Stimulated activated CD8-positive, alpha-beta memory T cell treated with anti-CD3 and anti-CD28 coated beads, Interleukin-15, amount 100 ng/mL, for 48 hours (primary cell): ENCODE results near the gene FCHSD2.
"Not testable (repeated sequence)": the region's sequence is repeated elsewhere in the genome, so short reads cannot be mapped to it uniquely, and the experiment has no call there.

ENCODE experiments used
- DNase-seq, 2 donors: peaks; one replicate each; pipeline ENCODE4 v3.0.0-alpha.2; 2020; ENCODE audit warnings: low read depth in 2 of 2

Gene FCHSD2

GRCh38 chr11:72929256-72929655 lies 212.9 kb downstream of the FCHSD2 start:
- no peak for DNase-seq

DNA sequence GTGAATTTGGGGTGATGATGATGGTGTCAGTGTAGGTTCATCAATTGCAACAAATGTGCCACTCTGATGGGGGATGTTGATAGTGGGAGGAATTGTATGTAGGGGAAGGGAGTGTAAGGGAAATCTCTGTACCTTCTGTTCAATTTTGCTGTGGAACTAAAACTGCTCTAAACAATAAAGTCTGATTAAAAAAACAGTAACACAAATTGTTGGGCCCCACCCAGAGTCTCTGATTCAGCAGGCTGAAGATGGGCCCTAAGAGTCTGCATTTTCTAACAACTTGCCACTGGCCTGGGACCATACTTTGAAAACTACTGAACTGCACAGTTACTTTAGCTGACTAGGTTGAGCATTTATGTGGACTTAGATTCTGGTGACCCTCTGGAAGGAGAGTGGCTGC lies 214.7 kb downstream of the FCHSD2 start:
- no peak for DNase-seq

DNA sequence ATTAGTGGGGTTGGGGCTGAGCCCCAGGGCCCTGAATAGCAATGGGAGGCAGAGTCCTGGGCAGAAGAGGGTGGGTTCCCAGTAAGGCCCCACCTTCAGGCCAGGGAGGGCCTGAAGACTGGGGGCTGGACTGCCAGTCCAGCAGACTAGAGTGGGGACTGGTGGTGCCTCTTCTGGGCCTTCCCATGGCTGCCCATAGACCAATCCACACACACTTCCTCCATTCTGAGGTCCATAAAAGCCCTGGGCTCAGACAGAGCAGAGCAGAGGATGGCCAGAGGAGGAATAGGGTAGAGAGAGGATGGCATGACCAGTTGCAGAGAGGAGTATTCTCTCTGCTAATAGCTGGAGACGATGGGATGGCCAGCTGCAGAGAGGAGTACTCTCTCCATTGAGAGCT lies 216.0 kb downstream of the FCHSD2 start:
- no peak for DNase-seq

DNA sequence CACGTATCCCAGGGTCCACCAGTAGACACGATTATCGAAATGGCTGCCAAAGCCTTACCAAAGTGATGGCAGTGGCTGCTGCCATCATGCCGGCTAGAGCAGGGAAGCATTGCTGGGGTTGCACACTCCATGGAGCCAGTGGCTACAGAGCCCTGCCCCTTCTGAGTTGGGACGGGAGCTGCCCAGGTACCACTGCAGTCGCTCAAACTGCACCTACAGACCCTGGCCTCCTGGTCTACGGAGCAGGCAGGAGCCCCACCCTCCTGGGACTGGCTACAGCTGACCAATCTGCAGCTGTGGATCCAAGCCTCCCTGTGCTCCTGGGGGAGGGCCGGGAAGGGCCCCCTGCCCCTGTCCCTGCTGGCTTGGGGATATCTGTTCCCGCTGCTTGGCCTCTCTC lies 216.5 kb downstream of the FCHSD2 start:
- no peak for DNase-seq

GRCh38 chr11:72924568-72925190 lies 217.4 kb downstream of the FCHSD2 start:
- DNase-seq, result no peak

DNA sequence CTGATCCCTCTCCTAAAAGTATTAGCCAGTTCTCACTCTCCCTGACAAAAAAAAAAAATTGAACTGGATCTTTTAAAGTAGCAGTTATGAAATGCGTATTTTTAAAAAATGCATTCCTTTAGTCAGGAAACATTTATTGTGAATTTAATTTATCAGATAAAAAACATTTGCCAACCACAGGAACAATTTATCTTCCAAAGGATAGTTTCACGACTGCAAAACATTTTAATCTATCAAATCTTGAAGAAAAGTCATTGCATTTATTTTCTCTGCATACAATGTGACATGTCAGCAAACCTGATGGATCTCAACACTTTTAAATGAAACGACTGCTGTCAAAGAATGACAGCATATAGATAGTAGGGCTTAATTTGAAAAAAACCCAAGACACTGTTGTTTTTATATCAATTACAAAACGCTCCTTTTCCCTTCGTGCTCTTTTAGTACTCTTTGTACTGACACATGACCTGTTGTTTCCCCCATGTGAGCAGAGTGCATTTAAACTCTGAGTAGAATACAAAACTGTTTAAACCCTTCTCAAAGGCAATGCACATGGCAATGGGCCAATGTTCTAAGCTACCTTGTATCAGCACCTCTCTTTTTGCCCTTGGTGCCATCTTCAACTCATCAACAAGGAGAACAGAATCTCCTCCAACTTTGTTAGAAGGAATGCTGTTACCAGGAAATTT lies 220.9 kb downstream of the FCHSD2 start:
- DNase-seq, result no peak

DNA sequence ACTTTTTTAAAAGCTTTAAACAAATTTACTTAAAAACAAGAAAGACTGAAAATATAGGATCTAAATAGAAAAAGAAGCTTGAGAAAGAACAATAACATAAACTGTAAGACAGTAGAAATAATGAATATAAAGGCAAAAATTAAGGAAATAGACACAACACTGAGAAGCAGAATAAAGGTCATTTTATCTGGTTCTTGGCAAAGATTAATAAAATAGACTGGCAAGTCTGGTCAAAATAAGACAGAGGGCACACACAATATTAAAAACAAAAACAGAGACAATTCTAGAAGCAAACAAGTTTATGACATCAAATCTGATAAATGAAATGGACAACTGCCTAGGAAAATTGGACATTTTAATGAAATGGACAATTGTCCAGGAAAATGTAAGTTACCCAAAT lies 222.1 kb downstream of the FCHSD2 start:
- no peak for DNase-seq

- DNase-seq, result no peak
These were observed 223.3 kb downstream of the FCHSD2 start for GRCh38 chr11:72918851-72919250.

- DNase-seq, result no peak
These were observed 229.9 kb downstream of the FCHSD2 start for GRCh38 chr11:72912253-72912652.

DNA sequence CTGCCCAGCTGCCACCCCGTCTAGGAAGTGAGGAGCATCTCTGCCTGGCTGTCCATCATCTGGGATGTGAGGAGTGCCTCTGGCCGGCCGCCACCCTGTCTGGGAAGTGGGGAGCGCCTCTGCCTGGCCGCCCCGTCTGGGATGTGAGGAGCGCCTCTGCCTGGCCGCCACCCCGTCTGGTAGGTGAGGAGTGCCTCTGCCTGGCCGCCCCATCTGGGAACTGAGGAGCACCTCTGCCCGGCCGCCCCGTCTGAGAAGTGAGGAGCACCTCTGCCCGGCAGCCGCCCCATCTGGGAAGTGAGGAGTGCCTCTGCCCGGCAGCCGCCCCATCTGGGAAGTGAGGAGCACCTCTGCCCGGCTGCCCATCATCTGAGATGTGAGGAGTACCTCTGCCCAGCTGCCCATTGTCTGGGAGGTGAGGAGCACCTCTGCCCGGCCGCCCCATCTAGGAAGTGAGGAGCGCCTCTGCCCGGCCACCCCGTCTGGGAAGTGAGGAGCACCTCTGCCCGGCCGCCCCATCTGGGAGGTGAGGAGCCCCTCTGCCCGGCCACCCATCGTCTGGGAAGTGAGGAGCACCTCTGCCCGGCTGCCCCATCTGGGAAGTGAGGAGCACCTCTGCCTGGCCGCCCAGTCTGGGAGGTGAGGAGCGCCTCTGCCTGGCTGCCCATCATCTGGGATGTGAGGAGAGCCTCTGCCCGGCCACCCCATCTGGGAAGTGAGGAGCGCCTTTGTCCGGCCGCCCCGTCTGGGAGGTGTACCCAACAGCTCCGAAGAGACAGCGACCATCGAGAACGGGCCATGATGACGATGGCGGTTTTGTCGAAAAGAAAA lies 232.3 kb downstream of the FCHSD2 start:
- not testable (repeated sequence) for DNase-seq

DNA sequence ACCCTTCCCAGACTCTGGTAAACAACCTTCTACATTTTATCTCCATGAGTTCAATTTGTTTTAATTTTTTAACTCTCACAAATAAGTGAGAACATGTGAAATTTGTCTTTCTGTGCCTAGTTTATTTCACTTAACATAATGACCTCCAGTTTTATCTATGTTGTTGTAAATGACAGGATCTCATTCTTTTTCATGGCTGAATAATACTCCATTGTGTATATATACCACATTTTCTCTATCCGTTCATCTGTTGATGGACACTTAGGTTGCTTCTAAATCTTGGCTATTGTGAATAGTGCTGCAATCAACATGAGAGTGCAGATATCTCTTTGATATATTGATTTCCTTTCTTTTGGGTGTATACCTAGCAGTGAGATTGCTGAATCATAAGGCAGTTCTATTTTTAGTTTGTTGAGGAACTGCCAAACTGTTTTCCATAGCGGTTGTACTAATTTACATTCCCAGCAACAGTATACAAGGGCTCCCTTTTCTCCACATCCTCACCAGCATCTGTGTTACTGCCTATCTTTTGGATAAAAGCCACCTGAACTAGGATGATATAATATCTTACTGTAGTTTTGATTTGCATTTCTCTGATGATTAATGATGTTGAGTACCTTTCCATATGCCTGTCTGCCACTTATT lies 234.0 kb downstream of the FCHSD2 start:
- no peak for DNase-seq

- no peak for DNase-seq
These were observed 238.1 kb downstream of the FCHSD2 start for GRCh38 chr11:72904016-72904415.

DNA sequence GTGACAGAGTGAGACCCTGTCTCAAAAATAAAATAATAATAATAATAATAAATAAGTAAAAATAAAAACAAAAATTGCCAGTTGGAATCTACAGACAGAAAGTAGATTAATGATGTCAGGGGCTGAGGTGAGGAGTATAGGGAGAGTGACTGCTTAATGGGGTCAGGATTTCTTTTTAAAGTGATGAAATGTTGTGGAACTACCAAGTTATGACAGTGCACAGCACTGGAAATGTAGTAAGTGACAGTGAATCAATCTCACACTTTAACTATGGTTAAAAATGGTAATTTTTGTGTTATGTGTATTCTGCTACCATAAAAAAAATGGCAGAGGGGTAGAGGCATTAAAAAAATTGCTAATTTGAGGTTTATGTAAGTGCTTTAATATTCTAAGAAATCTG lies 240.7 kb downstream of the FCHSD2 start:
- no peak for DNase-seq

GRCh38 chr11:72900013-72900412 lies 242.1 kb downstream of the FCHSD2 start:
- DNase-seq, result no peak

DNA sequence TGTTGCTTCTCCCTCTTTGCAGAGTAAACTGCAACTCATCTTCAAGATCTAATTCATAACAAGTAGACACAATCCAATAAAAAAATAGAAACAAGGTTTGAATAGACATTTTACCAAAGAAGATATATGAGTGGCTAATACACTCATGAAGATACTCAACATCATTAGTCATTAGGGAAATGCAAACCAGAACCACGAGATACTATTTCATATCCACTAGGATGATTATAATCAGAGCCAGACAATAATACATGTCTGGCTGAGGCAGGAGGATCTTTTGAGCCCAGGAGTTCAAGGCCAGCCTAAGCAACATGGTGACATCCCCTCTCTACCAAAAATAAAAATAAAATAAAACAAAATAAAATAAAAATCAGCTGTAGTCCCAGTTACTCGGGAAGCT lies 242.9 kb downstream of the FCHSD2 start:
- no peak for DNase-seq

DNA sequence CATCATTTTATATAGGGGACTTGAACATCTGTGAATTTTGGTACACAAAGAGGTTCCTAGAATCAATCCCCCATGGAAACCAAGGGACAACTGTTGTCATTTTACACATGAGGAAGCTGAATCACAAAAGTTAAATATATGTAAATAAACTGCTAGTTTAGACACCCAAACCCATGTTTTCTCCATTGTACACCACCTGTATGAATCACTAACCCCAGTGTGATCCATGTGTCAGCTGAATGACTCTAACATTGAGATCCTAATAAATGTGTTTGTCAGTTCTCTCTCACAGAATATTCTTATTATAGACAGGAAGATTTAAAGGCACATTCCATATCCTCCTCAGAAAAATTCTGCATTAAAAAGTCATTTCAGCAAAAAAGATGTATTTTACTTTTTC lies 244.6 kb downstream of the FCHSD2 start:
- DNase-seq, result no peak

DNA sequence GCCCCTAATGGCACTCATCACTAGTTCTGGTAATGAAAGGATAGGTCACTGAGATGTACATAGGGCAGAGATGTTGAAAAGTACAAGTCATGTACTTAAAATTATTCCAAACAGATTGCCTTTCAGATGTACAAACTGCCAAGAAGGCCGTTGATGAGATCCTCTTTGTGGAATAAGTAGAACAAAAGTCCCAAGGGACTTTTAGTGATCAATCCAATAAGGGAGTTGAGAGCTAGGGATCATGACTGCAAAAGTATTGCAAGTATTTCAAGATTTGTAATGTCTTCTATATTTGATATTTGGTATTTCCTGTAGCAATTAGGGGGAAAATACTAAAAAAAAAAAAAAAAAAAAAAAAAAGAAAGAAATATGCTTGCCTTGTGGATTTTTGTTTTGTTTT lies 245.7 kb downstream of the FCHSD2 start:
- no peak for DNase-seq

DNA sequence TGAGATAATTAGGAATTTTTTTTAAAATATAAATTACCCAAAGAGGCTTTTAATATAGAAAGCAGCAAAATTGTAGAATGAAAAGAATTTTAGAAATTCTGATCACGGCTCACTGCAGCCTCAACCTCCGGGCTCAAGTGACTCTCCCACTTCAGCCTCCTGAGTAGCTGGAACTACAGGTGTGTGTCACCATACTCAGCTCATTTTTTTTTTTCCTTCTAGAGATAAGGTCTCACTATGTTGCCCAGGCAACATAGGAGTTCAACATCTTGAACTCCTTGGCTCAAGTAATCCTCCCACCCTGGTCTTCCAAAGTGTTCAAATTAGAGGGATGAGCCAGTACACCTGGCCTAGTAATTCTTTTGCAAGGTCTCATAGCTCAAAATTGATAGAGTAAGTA lies 251.2 kb downstream of the FCHSD2 start:
- DNase-seq, result no peak

DNA sequence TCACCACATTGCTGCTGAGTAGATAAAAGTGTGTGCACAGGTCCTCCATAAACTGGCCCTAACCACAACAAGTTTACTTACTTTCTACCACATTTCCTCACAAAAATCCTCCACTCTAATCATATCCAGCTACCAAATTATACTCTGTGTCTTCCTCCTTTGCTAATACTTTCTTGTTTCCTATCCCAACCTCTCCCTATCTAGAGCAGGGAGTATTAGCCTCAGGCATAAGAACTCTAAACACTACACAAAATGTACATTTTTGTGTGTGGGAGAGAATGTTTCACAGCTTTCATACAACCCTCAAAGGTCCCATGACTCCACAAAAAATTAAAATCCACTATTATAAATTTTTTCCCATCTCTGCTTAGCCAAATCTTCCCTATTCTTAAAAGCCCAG lies 255.5 kb downstream of the FCHSD2 start:
- no peak for DNase-seq

- DNase-seq, result no peak
These were observed 256.1 kb downstream of the FCHSD2 start for GRCh38 chr11:72885749-72886609.

DNA sequence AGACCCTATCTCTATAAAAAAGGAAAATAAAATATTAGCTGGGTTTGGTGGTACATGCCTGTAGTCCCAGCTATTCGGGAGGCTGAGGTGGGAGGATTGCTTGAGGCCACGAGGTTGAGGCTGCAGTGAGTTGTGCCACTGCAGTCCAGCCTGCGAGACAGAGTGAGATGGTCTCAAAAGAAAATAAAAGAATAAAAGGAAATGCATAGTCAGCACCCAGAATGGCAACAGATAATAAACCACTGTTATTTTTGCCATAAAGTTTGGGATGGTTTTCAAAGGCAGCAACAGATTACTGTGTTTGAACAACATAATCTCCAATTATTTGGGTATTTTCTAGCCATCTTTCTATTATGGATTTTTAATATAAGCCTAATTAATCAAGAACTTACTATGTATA lies 266.0 kb downstream of the FCHSD2 start:
- DNase-seq, result no peak

- DNase-seq, result no peak
These were observed 266.4 kb downstream of the FCHSD2 start for GRCh38 chr11:72875736-72876135.
